Activated effector memory CD4-positive, alpha-beta T cell treated with Interleukin-2 at 50 U/mL for 16 hours (primary cell): ENCODE measurements around the gene AKT2.

Experiments
- DNase-seq: peaks from one replicate; pipeline ENCODE4 v3.0.0-alpha.2; 2020

Gene AKT2

DNA sequence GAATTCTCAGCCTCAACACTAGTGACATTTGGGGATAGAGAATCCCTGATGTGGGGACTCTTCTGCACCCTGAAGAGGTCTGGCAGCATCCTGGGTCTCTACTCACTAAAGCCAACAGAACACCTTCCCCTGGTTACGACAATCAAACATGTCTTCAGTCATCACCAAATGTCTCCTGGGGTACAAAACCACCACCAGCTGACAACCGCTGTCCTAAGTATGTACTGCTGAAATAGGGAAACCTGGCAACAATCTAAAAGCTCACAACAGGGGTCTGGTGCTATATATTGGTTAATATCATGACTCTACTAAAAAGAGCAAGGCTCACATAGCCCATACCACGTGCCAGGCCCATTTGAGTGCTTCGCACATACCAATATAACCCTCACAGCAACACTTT is 13.4 kb downstream of the AKT2 start:
- no peak for DNase-seq

DNA sequence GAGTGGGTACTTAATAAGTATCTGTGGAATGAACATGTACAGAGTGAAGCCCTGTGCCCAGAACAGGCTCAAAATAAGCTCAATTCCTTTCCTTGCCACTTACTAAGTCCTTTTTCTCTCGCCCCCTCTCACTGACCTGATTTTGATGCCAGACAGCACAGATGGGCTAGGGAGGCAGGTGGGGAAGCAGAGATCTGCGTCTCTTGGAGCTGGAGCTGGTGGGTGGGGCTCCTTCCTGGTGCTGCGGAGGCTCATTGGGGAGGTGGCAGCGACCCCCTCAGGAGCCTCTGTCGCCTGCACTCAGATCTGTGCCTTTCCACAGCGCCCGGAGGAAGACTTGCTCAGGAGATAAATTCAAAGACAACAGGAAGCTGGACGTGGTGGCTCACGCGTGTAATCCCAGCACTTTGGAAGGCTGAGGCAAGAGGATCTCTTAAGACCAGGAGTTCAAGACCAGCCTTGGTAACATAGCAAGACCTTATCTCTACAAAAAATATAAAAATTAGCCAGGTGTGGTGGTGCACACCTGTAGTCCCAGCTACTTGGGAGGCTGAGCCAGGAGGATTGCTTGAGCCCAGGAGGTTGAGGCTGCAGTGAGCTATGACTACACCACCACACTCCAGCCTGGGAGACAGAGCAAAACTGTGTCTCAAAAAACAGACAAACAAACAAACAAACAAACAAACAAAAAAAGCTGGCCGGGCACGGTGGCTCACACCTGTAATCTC is 14.6 kb downstream of the AKT2 start:
- DNase-seq: no peak

DNA sequence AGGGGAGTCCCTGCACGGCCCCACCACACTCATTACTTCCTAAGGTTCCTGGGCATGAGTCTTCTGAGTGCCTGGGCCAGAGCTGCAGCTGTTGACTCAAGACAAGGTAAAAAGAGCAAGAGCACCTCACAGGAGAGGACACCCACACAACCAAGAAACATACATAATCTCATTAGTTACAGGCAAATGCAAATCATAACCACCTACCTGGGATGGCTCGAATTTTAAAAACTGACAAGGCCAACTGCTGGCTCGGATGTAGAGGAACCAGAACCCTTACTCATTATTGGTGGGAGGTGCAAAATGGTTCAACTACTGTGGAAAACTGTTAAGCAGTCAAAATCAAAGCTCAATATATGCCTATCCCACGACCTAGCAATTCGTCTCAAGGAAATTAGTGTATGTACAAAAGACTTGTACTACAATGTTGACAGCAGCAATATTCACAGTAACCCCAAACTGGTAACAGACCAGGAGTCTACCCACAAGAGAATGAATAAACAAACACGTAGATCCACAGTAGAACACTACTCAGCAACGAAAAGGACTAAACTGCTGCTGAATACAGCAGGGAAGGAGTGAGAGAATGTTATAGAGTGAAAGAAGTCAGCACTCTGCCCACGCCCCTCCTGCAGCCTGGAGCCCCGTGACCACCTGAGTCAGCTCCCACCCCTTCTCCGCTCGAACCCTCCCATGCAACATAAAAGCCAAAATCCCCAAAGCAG is 15.8 kb downstream of the AKT2 start:
- no peak for DNase-seq

DNA sequence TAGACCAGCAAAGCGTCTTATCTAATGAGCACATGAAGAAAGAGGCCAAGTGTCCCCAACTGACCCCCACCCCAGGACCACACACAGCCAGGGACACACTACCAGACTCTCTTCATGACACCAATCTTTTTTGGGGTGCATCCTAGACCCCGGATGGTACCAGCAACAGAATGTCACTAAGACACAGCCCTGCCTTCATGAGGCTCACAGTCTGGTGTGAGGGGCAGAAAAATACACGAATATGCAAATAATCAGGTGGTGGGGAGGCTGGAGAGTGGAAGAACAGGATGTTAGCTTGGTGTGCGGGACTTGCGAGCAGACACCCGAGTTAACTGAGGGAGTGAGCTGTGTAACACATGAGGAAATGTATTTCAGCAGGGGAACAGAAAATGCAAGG is 17.5 kb downstream of the AKT2 start:
- DNase-seq: no peak

DNA sequence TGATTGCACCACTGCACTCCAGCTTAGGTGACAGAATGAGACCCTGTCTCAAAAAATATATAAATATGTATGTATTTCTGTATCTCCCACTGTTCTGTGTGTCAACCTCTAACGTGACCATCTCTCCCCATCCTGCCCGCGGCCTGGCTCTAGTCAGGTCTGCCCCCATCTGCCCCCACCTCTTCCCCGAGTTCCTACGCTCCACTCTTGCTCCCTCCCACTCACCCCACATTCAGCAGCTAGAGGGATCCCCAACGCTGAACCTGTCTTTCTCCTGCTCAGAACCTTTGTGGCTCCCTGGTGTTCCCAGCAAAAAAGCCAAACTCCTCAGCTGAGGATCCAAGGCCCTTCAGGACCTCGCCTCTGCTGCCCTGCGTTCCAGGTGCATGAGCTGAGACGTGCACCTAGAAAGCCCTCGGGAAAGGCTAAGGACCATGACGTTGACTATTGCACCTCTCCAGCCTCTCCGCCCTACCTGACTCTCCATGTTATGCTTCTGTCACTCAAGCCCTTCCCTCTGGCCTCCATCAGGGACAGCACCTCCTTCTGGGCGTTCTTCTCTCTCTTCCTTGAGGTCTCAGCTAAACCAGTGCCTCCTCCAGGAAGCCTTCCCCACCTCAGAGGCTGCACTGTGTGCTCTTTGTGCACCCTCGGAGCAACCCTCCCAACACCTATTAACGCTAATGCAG is 18.1 kb downstream of the AKT2 start:
- DNase-seq: no peak

DNA sequence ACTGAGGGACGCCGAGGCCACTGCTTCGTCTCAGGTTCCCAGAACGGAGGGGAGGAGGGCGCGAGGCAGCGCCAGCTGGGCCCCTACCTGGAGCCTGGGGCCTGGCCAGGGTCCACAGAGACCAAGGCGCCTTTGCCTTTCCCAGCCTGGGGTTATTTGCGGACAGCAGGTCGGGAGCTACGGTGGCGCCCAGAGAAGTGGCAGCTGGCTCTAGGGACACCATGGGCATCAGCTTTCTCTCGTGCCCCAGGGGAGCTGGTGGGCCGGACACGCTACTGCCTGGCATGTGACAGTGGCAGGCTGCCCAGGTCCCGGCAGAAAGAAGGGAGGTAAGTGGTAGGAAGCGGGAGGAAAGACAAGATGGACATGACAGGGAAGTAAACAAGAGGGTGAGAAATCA is 19.0 kb downstream of the AKT2 start:
- DNase-seq: no peak

DNA sequence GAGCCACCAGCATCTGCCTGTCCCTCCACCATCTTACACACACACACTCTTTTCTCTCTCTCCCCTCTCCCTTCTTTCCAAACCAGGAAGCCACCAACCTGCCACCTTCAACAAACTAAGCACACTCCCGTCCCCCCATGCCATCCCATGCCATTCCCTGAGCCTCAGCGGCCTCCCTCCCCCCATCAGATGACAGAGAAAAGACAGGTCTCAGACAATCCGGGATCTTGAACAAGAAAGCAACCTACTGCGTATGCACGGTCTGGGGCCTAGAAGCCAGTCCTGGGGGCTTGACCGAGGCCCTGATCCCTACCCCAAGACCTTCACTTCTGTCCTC is 19.4 kb downstream of the AKT2 start:
- DNase-seq: no peak

DNA sequence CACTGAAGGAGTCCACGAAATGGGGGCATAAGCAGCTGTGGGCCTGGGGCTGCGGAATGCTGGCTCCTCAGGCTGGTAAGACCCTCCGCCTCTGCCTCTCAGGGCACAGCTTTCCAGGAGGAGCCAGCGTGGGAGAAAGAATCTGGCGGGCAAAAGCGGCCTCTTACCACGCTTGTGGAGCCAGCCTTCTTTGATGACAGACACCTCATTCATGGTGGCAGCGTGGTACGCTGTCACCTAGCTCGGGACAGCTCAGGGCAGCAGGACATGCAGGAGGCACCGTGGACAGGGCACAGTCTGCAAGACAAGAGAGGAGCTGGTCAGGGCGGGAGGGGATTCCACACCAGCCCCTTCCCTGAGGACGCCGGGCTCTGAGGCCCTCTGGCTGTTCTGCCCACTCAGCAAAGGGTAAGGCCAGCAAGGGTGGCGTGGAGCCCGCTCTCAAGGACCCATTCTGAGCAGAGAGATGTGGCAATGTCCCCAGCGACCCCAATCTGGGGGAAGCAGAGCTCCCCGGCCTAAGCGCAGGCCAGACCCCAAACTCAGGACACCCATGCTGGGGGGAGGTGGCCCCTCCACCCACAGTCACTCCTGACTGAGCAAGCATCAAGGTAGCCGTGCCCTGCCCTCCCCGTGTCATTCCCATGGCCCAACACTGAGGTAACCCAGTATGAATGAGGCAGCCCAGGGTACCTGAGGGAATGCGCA is 19.9 kb downstream of the AKT2 start:
- DNase-seq: no peak

DNA sequence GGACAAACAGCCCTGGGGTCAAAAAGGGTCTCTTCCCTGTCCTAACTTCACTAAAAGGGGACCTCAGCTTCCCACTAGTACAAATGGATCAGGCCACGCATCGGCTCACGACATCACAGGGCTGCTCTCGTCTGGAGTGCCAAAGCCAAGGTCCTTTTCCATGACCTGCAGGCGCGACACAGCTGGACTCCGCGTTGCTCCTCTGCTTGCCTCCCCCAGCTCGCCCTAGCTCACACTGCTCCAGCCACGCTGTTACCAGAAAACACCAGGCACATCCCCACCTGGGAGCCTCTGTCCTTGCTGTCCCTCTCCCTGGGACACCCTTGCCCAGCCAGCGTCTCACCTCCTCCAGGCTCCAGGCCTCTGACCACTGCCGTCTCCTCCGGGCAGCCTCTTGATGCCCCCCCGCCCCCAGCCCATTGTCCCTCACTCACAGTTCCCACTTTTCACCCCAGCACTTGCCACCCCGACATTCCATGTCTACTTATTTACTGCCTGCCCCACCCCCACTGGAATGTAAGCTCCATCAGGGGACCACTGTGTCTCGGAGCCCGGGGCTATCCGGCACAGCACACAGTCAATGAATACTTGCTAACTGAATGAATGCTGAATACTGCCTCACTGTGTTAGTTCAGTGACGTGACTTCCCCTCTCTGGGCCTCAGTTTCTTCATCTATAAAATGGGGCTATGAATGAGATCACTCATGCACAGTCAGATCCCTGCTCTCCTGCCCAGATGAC is 20.7 kb downstream of the AKT2 start:
- no peak for DNase-seq

DNA sequence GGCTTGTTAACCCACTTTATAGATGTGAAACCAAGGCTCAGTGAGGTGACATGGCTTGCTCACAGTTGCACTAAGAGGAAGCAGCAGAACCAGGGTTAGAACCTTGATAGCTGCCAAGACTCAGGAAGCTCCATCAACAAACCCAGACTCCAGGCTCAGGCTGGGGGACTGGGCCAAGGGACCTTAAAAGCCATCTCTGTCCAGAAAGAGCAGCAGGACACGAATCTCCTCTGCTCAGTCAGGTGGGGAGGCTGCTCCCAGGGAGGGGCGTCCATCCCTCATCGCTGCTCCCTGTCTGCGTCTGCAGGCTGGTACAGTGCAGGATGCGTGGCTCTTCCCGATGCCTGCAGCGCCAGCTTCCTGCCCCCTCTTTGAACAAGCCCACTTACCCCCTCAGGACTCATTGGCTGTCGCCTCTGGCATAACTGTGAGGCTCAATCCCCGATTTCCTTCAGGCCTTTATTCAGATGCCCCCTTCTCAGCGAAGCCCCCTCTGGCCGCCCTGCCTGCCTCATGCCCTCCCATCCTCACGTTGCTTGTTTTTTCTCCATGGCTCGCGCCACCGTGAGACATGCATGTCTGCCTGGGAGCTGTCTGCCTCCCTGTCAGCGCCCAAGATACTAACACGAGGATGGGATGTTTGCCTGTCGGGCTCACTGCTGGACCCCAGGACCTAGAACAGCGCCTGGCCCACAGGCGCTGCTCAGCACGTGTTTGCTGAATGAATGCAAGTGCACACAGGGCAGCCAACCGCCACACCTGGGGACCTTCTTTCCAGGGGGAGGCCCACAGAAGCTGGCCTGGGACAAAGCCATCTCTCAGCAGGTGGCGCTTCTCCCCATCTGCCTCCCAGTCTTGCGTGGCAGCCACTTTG is 21.5 kb downstream of the AKT2 start:
- no peak for DNase-seq

DNA sequence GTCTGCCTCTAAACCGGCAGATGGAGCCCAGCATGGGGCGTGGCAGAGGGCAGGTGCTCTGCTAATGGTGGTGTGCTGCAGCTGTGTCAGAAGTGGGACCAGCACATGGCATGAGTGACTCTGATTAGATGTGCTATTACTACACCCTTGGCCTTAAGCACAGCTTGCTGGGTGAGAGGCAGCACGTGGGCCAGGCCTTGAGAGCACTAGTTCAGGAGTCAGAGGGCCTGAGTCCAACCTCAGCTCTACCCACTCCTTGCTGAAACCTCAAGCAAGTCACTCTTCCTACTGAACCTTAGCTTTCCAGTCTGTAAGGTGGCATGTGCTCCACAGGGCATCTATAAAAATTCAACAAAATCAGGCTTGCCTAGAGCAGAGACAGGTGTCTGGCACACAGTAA is 22.7 kb downstream of the AKT2 start:
- DNase-seq: no peak

DNA sequence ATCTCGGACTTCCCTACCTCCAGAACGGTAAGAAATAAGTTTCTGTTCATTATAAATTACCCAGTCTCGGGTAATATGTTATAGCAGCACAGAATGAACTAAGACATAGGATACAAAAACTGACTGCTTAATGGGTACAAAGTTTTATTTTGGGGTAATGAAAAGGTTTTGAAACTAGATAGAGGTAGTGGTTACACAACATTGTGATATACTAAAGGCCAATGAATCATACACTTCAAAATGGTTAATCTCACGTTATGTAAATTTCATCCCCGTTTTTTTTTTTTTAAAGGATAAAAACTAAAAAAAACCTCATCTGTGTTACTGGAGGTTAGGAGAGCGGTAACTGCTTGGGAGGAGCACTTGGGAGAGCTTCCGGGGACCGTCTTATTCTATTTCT is 23.5 kb downstream of the AKT2 start:
- DNase-seq: no peak

DNA sequence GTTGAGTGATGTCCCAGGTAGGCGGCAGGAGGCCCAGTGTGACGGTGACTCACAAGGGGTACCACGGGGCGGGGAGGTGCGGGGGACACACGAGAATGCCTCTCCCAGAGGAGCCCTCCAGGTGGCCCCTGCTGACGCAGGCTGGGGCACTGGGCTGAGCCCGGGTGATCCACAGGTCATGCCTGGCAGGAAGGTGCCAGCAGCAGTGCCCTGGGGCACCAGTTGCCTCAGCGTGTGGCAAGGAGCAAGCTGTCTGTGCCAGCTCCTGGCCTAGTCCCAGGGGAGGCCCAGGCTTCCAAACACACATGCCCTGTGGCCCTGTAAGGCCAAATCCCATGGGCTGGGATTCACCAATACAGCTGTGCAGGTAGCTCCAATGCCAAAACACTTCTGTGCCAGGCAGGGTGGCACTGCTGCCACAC is 28.0 kb downstream of the AKT2 start:
- no peak for DNase-seq

DNA sequence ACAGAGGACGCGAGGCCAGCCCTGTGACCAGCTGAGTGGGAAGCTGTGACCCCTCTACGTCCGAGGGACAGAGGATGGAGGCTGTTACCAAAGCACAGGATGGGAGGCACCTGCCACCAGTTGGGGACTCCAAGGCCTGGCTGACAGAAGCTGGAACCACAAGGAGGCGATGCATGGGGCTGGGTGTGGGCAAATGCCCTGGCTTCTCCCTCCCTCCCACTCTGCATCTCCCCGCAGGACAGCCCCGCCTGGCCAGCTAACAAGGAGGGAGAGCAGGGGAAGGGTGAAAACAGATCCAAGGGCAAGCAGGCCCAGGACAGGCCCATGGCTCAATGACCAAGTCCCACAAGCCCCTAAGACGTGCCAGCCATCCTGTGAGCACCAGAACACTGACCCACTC is 28.6 kb downstream of the AKT2 start:
- DNase-seq: no peak

DNA sequence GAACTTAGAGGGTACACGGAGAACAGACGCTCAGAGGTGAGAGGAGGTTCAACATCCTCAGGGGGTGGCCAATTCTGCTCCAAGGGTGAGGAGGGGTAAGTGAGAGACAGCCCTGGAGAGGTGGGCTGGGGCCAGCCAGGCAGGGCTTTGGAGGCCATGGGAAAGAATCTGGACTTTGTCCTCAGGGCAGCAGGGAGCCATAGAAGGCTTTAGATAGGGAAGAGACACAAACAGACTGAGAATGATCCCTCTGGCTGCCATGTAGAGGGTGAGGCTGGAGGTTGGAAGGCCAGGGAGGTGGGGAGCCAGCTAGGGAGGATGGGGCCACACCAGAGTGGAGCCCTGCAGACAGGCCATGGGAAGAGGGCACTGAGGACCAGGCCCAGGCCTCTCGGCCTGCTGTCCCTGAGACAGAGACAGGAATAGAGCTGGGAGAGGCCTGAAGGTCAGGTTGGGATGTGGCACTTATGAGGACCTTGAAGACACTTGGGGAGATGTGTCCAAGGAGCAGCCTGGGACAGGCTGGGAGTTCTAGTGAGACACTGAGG is 29.5 kb downstream of the AKT2 start:
- no peak for DNase-seq

DNA sequence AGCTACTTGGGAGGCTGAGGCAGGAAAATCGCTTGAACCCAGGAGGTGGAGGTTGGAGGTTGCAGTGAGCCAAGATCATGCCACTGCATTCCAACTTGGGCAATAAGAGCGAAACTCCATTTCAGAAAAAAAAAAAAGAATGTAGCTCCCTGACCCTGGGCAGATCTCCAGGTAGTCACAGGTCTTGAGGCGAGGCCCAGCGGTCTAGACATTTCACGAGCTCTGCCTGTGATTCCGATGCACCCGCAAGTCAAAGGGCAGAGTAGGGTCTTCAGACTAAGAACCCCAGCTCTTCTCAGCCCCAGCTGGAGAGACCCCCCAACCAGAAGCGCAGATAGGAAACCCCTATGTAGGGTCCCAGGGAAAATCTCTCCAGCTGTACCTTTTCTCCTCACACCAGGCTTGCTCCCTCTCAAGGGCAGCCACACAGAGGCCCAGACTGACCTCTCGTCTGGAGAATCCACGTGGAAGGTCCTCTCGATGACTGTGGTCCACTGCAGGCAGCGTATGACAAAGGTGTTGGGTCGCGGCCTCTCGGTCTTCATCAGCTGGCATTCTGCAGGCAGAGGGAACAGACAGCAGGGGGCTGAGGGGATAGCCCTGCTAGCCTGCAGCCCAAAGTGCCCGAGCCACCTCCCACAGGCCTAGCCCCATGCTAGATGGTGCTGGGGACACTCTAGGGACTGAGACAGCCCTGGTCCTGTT is 30.3 kb downstream of the AKT2 start:
- DNase-seq: no peak

DNA sequence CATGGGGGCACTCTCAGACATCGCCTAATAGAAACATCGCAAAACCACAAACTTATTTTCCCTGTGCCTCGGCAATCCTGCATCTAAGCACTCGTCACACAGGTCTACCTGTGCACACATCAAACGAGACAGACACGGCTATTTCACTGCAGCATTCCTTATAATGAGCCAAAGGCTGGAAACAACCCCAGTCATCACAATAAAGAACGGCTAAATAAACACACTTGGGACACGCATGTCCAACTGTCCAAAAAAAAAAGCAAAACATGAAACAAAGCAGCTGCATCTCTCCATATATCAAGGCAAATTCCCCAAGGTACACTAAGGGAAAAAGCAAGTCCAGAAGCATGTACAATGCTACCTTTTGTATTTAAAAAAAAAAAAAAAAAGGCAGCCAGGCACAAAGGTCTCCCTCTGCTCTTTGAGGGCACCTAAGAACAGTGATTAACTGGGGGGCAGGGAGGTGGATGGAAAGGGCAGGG is 31.5 kb downstream of the AKT2 start:
- no peak for DNase-seq

DNA sequence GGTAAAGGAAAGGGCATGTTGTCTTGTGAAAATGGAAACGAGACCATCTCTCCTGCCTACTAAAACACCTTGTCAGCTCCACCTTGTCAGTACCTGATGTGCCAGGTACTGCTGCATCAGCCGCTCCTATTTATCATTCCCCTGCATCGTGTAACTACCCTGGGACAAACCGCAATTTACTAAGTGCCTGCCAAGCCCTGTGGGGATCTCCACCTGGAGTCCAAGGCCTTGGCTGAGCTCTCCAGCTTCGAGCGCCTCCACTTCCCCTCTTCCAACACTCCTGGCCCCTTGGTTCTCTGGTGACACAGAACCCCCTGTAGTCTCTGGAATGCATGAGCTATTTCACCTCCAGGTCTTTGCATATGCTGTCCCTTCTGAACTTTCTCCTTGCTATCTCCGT is 32.8 kb downstream of the AKT2 start:
- no peak for DNase-seq

DNA sequence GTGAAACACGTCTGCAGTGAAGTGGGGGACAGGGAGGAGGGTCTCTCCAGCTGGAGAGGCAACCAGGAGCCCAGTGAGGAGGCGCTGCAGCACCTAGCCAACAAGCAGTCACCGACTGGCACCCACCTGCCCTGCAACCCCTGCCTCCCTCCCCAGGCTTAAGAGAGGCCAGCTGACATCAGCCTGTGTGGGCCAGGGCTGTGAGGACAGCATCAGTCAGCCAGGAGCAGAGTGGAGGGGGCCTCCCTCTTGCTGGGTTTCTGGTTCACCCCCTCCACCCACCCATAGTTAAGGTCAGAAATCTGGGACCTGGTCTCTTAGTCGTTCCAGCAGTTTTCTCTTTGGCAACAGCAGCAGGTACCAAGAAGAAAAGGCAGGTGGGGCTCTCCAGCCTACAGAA is 33.2 kb downstream of the AKT2 start:
- no peak for DNase-seq

DNA sequence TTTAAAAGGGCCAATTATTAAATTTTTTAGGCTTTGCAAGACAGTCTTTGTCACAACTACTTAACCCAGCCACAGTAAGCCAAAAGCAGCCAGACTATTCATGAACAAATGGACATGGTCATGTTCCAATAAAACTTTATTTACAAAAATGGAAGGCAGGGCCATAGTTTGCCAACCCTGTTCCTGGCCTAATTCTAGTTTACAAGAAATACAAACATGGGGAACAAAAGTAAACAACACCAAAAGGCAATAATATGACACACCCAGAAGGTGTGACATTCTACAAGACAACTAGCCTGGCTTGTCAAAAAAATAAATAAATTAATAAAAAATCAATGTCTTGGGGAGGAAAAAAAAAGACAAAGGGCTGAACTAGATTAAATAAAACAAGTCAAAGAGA is 33.9 kb downstream of the AKT2 start:
- no peak for DNase-seq

DNA sequence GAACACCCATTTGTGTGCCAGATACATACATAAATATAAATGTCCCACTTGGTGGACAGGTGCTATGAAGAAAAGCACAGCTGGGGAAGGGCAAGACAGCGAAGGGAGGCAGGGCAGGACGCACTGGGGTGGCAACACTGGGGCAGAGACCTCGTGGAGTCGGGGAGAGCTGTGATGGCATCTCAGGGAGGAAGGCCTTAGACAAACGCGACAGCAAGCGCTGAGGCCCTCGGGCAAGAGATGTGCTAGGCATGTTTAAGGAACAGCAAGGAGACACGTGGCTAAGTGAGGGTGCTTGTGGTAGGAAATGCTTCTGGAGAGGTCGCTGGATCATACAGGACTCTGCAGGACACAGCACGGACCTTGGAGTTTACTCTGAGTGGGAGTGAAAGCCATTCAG is 35.4 kb downstream of the AKT2 start:
- DNase-seq: no peak
